KMS-11 (cell line): Measurements from ENCODE around the gene DBX2.
"Not testable (repeated sequence)": the region's sequence is repeated elsewhere in the genome, so short reads cannot be mapped to it uniquely, and the experiment has no call there.

Source experiments
- H2AFZ ChIP-seq: fragments of 200-600 bp; sonication (generic); 2 replicates; pipeline ENCODE4 v1.6.1; 2016; ENCODE audit warnings: antibody characterized with exemption, mixed run types, low read depth
- H3K27ac ChIP-seq: fragments of 200-600 bp; sonication (generic); 2 replicates; pipeline ENCODE4 v1.6.1; 2016; ENCODE audit warnings: mild to moderate bottlenecking, mixed run types
- H3K27me3 ChIP-seq: fragments of 200-600 bp; sonication (generic); 2 replicates; pipeline ENCODE4 v1.6.1; 2017; ENCODE audit warnings: mild to moderate bottlenecking, low read depth, mixed run types, moderate library complexity; ENCODE audit not compliant: insufficient read depth
- H3K36me3 ChIP-seq: fragments of 200-600 bp; sonication (generic); 2 replicates; pipeline ENCODE4 v1.6.1; 2017; ENCODE audit warnings: mild to moderate bottlenecking, mixed run types; ENCODE audit not compliant: insufficient read depth
- H3K4me1 ChIP-seq: fragments of 200-600 bp; sonication (generic); 2 replicates; pipeline ENCODE4 v1.6.1; 2016; ENCODE audit warnings: mild to moderate bottlenecking, low read depth, mixed run types; ENCODE audit not compliant: poor library complexity, severe bottlenecking
- H3K4me2 ChIP-seq: fragments of 200-600 bp; sonication (generic); 2 replicates; pipeline ENCODE4 v1.7.0; 2016; ENCODE audit warnings: mild to moderate bottlenecking, mixed run types
- H3K4me3 ChIP-seq: fragments of 200-600 bp; sonication (generic); IDR thresholded peaks from 2 replicates; pipeline ENCODE4 v1.6.1; 2017; ENCODE audit warnings: low read depth, low read length, mixed read lengths; ENCODE audit not compliant: insufficient read depth
- H3K79me2 ChIP-seq: fragments of 200-600 bp; sonication (generic); 2 replicates; pipeline ENCODE4 v1.6.1; 2016; ENCODE audit warnings: low read depth, mixed run types; ENCODE audit not compliant: insufficient read depth
- H3K9ac ChIP-seq: fragments of 200-600 bp; sonication (generic); 2 replicates; pipeline ENCODE4 v1.6.1; 2016; ENCODE audit warnings: mild to moderate bottlenecking, mixed run types
- H4K20me1 ChIP-seq: fragments of 200-600 bp; sonication (generic); 2 replicates; pipeline ENCODE4 v1.6.1; 2016; ENCODE audit warnings: mild to moderate bottlenecking, mixed run types; ENCODE audit not compliant: insufficient read depth
- TF ChIP-seq, protein P1 (sequence below): fragments of 200-600 bp; sonication (generic); conservative IDR thresholded peaks from 2 replicates; pipeline ENCODE4 v1.6.1; 2017; ENCODE audit warnings: low read depth, mild to moderate bottlenecking, antibody characterized with exemption, low read length, moderate library complexity, mixed read lengths

The DBX2 gene

DNA sequence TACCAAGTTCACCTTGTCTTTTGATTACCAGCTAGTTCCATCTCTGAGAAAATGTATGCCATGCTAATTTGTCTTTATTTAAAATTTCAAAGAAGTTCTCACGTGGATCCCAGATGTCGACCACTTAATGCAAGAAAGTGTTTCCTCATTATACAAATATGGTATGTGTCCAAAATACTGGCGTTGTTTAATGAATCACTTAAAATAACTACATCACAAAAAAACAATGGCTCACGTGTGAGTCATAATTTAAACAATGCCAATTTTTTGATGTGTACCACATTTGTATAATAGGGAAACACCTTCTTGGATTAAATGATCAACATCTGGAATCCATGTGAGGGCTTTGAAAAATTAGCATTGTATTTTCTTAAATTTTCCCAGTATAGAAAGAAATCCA, 40.8 kb downstream of the DBX2 start:
- Histone ChIP-seq H3K79me2 (no peaks in the 10 kb centered on the region), H3K36me3 (no peaks in the 10 kb centered on the region), H3K4me1 (no peaks in the 10 kb centered on the region), H3K4me3 (no peak overlapping the region), H4K20me1 (no peaks in the 10 kb centered on the region), H3K4me2 (no peak overlapping the region), H3K27me3 (no peaks in the 10 kb centered on the region), H2AFZ (no peak overlapping the region), H3K27ac (no peak overlapping the region), H3K9ac (no peak overlapping the region)
- TF ChIP-seq, protein P1, sequence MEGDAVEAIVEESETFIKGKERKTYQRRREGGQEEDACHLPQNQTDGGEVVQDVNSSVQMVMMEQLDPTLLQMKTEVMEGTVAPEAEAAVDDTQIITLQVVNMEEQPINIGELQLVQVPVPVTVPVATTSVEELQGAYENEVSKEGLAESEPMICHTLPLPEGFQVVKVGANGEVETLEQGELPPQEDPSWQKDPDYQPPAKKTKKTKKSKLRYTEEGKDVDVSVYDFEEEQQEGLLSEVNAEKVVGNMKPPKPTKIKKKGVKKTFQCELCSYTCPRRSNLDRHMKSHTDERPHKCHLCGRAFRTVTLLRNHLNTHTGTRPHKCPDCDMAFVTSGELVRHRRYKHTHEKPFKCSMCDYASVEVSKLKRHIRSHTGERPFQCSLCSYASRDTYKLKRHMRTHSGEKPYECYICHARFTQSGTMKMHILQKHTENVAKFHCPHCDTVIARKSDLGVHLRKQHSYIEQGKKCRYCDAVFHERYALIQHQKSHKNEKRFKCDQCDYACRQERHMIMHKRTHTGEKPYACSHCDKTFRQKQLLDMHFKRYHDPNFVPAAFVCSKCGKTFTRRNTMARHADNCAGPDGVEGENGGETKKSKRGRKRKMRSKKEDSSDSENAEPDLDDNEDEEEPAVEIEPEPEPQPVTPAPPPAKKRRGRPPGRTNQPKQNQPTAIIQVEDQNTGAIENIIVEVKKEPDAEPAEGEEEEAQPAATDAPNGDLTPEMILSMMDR, result no peak

- no peaks in the 10 kb centered on the region for H3K79me2 ChIP-seq
- TF ChIP-seq, protein P1, result no peak
Observed at GRCh38 chr12:45008211-45008610, 42.7 kb downstream of the DBX2 start.

DNA sequence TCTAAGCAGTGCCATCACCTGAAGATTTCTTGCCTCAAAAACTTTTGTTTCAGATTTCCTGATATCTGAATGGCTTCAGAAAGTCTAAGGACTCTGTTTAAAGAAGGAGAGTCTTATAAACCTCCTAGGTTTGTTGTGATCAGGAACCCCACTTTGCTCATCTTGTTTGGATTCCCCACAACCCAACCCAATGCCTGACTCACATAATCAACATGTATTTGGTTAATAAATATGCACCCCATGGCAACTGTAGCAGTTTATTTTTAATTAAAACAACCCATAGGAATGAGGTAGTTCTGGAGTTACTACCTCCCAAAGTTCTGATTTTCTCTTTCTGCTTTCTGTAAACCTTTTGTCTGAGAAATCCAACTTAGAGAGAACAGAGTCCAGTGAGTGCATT, 51.5 kb downstream of the DBX2 start:
- H3K4me3 ChIP-seq, result no peak overlapping the region
- H3K79me2 ChIP-seq, result no peaks in the 10 kb centered on the region
- no peak overlapping the region for H3K27ac ChIP-seq
- H4K20me1 ChIP-seq, result no peaks in the 10 kb centered on the region
- H3K4me1 ChIP-seq, result no peaks in the 10 kb centered on the region
- H2AFZ ChIP-seq, result no peak overlapping the region
- TF ChIP-seq, protein P1, result no peak
- H3K9ac ChIP-seq, result no peak overlapping the region
- no peak overlapping the region for H3K4me2 ChIP-seq
- H3K27me3 ChIP-seq, result no peaks in the 10 kb centered on the region
- no peaks in the 10 kb centered on the region for H3K36me3 ChIP-seq

More at GRCh38 chr12:45008211-45008610, 42.7 kb downstream of the DBX2 start:
- H2AFZ ChIP-seq, result no peak overlapping the region
- H3K36me3 ChIP-seq, result no peaks in the 10 kb centered on the region
- H3K27me3 ChIP-seq, result no peaks in the 10 kb centered on the region
- H3K4me3 ChIP-seq, result no peak overlapping the region
- H3K4me1 ChIP-seq, result no peaks in the 10 kb centered on the region
- no peak overlapping the region for H3K4me2 ChIP-seq
- H4K20me1 ChIP-seq, result no peaks in the 10 kb centered on the region
- no peak overlapping the region for H3K27ac ChIP-seq
- H3K9ac ChIP-seq, result no peak overlapping the region

- Histone ChIP-seq H3K9ac (no peak overlapping the region), H3K27me3 (no peaks in the 10 kb centered on the region), H4K20me1 (no peaks in the 10 kb centered on the region), H3K36me3 (no peaks in the 10 kb centered on the region), H3K4me3 (no peak overlapping the region), H3K27ac (no peak overlapping the region), H3K4me2 (no peak overlapping the region), H3K79me2 (no peaks in the 10 kb centered on the region), H2AFZ (no peak overlapping the region), H3K4me1 (no peaks in the 10 kb centered on the region)
- TF ChIP-seq, protein P1, result no peak
Observed at GRCh38 chr12:44993161-44993560, 57.7 kb downstream of the DBX2 start.

GRCh38 chr12:44984863-44985262, 66.0 kb downstream of the DBX2 start:
- not testable (repeated sequence) for H3K27ac ChIP-seq, H3K79me2 ChIP-seq, H3K27me3 ChIP-seq, H3K4me3 ChIP-seq, H3K9ac ChIP-seq, H4K20me1 ChIP-seq, H3K4me1 ChIP-seq, H2AFZ ChIP-seq, H3K4me2 ChIP-seq, H3K36me3 ChIP-seq
